C4-2B (cell line): ENCODE results near the gene LTBP2.

Experiments used
- ZFX ChIP-seq: fragments of 450-650 bp; IDR thresholded peaks from 2 replicates; pipeline ENCODE4 v1.6.1; 2017
- TF ChIP-seq, protein P1 (sequence below): fragments of 450-650 bp; conservative IDR thresholded peaks from 2 replicates; pipeline ENCODE4 v1.5.1; 2017; ENCODE audit warnings: mild to moderate bottlenecking

DNA sequence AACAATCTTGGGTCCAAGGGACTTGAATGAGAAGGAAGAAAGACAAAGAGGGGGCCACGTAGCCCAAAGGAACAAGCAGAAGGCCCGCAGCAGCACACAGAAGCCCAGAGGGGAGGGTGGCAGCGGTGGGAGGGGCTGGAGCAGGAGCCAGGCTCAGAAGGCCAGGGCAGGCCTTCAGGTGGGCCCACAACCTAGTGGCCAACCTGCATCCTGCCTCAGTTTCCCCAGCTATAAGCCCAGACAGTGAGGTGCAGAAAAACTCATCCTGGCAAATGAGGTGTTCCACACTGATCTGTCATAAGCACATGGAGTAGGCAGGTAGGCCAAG, 34.1 kb downstream of the LTBP2 start:
- TF ChIP-seq, protein P1, sequence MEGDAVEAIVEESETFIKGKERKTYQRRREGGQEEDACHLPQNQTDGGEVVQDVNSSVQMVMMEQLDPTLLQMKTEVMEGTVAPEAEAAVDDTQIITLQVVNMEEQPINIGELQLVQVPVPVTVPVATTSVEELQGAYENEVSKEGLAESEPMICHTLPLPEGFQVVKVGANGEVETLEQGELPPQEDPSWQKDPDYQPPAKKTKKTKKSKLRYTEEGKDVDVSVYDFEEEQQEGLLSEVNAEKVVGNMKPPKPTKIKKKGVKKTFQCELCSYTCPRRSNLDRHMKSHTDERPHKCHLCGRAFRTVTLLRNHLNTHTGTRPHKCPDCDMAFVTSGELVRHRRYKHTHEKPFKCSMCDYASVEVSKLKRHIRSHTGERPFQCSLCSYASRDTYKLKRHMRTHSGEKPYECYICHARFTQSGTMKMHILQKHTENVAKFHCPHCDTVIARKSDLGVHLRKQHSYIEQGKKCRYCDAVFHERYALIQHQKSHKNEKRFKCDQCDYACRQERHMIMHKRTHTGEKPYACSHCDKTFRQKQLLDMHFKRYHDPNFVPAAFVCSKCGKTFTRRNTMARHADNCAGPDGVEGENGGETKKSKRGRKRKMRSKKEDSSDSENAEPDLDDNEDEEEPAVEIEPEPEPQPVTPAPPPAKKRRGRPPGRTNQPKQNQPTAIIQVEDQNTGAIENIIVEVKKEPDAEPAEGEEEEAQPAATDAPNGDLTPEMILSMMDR: no peak
- no peak for TF ChIP-seq ZFX
